GM21423 (cell line): ENCODE measurements around the gene PSTPIP1.

Source experiments
- ATAC-seq: cut with Tn5 transposase; IDR thresholded peaks from one replicate; pipeline ENCODE4 v1.9.1; 2021; ENCODE audit warnings: mild to moderate bottlenecking, moderate library complexity; ENCODE audit not compliant: unreplicated experiment

The PSTPIP1 gene

DNA sequence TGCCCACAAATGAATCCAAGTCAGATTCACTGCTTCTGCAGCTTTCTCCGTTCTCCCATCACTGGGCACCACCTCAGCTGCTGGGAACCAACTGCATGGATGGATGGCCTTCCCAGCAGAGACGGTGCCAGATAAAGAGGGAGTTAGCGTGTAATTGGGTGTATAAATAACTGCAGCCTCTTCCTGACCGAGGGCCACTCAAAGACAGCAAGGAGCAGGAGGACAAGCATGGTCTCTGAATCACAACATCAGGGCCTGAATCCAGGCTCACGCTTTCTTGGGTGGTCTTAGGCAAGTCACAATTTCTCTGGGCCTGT, 44.2 kb downstream of the PSTPIP1 start:
- ATAC-seq = no peak

DNA sequence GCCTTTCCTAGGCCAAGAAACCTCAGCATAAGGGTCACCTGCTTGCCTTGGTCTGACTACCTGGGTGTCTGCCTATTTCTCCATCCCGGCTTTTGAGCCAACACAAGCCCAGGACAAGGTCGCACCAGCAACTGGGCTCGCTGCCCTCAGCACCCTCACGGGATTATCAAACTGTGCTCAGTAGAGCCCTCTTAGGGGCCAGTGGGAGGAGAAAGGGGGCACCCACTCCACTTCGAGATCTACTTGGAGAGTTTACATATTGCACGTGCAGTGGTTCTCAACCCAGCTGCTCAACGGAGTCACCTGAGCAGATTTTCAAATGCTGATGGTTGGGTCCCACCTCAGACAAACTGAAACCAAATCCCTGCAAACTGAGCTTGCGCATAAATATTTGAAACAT, 44.9 kb downstream of the PSTPIP1 start:
- no peak for ATAC-seq

DNA sequence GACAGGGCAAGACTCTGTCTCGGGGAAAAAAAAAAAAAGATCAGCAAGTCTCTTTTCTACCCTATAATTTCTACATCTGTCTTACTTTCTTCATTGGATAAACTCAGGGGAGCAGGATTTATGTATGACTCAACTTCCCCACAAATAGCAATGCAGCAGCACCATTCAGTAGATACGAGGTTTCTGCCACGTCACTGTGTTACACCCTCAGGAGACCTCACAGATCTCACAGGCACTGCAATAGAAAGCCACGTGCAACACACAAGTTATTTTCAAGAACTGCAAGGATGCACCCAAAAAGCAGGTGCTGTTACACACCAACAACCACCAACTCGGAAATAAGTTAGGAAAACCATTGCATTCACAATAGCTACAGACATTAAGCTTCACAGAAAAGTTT, 45.7 kb downstream of the PSTPIP1 start:
- no peak for ATAC-seq

DNA sequence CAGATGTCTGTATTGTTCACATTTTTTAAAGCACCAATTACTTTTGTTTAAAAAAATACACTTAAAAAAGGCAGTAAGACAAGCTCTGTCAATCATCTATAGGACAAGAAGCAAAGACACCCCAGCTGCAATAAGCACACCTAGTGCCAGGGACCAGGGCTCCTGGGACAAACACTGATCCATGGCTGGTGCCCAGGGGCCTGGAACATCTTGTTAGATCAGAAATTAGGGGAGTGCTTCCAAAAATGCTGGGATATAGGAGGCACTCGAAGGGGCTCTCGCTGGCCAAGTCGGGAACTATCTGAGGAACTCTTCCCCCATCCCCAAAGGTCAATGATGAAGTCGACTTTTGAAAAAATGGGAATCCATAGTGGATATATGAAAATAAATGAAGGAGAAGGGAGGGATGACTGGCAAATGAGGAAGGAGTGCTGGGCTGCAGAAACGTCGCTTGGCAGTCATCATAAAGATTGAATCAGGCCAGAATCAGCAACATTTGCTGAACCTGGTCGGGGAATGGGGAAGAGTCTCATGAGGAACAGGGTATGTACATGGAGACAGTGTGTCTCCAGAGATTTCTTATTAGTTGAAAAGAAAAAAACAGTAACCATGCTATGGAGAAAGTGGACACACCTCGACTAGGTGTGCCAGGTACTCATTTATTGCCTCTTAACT, 47.5 kb downstream of the PSTPIP1 start:
- ATAC-seq = no peak

DNA sequence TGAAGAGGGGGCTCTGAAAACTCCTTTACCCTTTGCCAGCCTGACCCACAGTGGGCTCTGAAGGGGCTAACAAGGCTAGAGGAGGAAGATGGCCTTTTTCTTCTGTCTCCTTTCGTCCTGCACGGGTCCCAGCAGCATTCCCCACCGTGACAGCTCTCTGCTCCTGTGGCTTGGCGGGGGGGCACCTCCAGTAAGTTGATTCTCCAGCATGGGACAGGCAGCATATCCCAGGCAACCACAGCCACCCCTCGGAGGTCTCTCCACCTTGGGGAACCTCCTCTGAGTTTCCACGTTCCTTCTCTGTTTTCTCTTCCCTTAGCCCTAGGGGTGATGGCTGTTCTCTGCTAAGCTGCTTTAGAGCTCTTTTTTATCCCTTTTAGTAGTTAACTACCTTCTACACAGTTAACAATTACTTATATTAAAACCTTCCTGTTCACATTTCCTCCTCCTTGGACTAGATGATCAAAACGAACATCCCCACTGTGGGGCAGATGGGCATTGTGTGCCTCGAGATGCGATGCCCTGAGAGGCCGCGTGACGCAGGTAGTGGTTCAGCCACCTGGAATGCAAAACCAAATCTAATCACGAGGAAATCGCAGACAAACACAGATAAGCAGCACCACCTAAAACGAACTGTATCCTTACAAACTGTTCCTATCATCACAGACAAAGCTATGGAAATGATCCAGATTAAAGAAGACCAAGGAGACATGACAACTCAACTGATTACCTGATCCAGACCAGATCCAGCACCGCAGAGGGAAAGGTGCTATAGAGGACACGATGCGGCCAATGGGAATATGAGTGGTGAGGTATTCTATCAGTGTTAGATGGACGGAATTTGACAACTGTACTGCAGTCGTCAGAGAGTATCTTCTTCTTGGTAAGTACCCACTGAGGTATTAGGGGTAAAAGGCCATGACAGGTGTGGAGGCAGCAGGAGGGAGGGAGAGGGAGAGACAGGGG, 48.3 kb downstream of the PSTPIP1 start:
- ATAC-seq = no peak

DNA sequence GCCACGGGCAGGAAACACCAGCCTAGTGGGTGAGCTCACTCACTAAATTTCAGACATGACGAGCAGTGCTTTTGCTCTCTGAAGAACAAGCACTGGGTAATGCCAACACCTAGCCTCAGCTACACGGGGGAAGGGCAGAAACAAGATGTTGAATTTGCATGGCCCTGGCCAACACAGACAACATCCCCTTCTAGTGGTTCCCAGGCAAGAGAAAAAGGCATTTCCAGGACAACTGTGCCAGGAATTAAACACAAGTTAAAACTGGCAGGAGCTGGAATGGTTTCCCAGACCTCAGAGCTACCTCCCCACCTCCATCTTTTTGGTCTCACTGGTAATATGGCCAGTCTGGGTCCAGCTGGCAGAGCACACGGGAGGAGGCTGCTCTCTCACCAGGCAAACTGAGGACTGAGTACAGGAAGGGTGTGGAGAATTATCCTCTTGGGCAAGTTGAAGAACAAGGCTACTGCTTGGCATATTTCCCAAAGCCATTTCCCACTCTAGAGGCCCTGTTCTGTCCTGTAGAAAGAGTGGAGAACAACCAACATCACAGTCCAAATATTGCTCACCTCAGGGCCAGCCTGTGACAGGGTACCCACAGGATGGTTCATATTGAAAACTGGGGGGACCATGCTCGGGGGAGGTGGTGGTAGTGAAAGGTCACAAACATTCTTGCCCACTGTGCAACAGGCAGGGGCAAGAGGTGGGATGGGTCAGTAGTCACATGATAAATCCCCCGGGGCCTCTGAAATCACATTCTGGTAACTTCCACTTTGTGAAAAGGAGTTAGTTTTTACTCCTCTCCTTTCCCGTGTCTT, 49.5 kb downstream of the PSTPIP1 start:
- ATAC-seq = no peak

DNA sequence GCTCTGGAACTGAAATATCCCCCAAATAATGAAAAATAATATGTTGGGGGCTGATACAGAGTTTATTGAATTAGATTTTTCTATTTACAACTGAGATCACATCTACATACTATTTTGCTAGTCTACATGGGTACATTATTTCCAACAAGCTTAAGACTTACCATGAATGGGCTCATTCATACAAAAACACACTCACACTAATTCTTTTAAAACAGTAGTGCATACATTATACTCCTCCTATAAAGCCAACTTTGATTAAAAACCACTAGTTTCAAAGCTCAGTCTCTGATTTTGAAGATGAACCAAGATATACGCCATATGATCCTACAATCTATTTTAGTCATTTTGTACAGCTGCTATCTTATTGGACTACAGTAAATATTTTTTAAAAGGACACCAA, 51.1 kb downstream of the PSTPIP1 start:
- ATAC-seq = no peak

DNA sequence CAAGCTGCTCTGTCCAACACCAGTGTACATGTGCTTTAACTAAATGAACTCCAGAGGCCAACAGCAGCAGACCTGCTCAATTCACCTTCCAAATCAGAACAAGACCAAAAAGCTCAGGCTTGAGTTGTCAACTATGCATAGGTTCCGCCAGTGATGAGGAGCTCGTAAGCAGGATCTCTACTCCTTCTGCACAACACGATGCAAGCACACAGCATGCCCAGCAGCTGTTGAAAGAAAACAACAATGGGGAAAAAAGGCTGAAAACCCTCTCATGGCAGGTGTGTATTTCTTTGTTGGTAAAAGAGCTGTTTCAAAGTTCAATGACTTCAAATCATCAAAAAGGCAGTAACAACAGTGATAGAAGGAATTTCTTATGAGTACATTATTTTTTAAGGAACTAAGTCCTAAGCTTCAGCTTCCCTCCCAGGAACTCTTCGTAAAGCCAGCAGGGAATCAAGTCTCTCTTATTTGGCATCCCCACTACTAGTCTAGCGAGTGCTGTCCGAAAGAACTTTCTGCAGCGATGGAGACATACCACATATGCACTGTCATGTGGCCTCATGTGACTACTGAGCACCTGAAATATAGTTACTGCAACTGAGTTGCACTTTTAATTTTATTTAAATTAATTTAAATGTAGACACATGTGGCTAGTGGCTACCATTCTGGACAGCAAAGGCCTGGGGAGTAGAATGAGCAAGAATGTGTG, 51.9 kb downstream of the PSTPIP1 start:
- no peak for ATAC-seq

DNA sequence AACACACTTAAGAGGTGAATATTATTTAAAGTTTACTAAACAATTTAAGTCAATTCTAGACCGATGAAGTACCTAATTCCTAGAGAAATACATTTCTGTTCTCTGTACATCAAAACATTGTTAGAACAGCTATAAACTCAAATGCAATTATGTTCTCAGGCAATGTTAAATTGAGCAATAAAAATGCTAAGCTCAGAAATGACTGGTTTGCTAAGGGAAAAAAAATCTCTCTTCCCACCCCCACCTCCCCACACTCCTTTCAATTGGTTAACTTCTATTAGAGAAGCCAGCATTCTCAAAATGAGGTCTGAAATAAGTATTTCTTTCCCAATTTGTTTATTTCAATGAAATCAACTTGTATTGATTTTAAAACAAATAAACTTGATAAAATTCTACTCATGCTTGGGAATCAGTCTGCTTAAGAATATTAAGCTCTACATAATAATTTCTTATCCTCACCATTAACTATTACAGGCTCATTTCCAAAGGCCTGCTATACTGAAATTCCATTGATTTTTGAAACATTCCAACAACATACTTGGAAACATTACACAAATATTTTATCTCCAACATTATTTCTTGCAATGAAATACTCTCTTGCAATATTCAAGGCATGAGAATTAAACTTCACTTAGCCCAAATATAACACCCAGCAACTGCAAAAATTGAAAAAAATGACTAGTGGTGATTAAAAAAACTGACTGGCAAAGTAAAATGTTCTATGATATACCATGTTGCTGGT, 53.4 kb downstream of the PSTPIP1 start:
- no peak for ATAC-seq

DNA sequence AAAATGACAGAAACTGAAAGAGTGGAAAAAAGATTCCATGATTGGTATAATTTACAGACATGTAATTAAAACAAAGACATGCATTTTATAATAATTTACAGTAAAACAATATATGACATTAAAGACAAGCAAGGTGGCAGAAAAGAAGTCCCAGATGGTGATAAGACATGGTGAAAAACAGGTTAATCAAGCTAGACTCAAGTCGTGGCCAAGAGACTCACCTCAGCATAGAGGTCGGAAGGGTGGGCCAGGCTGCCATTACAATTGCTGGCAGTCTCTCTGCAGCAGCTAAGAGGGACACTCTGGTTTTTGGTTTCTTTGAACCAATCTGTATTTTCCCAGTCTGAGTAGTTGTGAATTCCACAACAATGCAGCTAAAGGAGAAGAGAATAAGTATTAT, 57.6 kb downstream of the PSTPIP1 start:
- no peak for ATAC-seq

DNA sequence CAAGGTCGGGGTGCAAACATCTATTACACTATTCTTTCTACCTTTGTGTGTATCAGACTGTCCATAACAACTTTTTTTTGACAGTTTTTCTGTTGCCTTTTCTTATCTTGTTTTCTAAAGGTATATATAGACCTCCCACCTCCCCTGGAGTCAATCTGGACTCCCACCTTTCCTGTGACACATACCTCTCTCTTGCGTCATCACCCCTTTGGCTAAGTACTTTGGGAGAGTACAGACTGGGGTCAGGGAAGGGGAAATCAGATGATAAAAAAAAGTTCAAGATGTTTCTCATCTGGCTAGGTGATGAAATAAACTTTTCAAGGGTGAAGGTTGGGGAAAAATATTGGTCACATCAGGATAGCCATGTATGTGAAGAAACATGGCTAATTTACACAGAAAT, 58.8 kb downstream of the PSTPIP1 start:
- no peak for ATAC-seq

DNA sequence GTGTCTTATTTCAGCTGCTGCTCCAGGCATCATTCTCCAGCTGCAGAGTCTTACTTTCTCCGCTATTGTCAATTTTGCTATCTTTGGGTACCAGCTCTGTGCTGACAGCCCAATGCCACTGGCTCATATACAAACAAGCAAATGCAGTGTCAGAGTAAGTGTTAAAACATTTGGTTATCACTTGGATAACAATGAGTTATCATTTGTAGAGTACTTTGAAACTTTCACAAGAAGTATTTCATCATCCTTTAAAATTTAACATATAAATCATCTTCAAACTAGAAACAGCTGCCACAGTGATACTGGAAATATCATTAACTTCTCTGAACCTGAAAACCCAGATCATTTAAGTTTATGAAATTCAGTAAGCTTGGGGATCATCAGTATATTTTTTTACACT, 62.1 kb downstream of the PSTPIP1 start:
- no peak for ATAC-seq

DNA sequence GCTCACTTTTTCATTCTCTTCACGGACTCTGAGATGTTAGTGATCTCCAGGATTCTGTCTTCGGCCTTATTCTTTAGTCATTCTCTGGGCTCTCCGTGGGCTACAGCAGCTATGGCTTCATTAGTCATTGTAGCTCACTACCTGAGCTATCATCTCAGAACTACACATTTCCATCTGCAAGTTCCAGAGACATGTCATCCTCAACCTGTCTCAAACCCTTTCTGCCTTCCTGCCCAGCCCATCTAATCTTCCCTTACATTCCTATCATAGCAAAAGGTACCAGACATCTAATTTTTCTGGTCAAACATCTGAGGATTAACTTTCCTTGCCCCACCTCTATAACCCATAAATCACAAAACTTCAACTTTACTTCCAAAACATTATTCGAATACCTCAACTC, 62.8 kb downstream of the PSTPIP1 start:
- ATAC-seq = no peak

DNA sequence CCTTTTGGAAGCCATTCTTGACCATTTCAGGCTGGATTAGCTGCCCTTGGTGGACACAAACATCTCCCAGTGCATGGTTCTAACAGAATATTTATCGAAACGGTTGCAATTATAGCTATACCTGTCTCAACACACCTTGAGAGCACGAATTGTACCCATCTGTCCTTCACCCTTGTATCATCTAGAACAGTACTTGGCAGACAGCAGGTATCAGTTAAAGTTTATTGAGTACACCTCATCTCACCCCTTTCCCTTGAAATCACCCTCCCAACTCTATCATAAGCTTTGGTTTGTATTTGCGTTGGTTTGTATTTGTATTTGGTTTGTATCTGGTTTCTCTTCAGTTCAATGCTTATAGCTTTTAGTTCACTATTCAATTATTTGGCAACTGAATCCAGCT, 63.5 kb downstream of the PSTPIP1 start:
- no peak for ATAC-seq

DNA sequence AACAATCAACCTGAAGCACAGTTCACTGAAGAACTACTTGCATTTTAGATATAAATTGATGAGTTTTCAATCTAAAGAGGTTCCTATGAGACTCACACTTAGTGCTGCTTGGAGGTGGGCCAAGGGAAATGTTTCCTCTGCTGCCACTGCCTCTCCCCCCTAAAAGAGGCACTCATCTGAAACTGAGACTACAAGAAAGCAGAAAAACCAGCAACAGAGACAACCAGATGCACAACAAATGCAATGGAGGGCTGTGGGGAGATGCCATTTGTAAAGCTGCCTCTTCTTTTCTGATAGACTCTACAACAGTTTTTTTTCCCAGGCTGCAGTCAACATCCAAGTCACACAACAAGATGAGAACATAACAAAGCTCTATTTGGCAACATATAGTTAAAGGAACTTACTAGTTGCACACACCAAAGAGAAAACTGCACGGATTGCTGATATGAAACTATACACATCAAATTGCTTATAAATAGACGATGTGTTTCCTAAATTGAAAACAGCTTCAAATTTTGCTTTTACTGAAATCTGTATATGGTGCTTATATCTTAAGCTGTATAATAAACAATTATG, 64.9 kb downstream of the PSTPIP1 start:
- no peak for ATAC-seq

DNA sequence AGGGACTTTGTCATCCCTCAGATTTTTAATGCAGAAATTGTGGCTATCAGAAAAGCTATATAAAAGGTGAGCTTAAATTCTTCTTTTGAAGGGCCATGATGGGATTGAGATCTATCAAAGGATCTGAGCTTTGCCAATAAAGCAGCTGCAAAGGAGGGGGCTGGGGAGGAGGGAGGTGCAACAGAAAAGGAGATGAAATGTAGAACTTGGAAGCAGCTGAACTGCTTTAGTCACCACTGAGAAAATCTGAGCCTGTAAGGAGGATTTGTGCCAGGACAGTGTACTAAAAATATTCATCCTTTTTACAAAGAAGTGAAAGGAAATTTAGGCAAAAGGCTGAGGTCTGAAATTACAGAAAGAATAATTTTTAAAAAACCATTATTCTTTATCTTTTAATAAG, 65.6 kb downstream of the PSTPIP1 start:
- no peak for ATAC-seq

DNA sequence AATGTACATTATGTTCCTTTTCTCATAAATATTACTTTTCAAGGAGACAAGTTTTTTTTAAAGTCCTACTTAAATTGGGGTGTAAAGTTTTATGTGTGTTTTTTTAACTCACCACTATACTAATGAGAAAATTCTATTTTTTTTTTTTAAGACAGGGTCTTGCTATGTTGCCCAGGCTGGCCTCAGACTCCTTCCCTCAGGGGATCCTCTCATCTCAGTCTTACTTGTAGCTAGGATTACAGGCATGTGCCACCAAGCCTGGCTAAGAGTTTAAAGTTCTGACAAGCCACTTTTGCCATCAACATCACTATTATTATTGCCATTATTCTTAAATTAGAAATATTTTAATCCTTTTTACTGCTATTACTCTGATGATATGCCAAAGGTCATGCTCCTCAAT, 68.3 kb downstream of the PSTPIP1 start:
- ATAC-seq = no peak

DNA sequence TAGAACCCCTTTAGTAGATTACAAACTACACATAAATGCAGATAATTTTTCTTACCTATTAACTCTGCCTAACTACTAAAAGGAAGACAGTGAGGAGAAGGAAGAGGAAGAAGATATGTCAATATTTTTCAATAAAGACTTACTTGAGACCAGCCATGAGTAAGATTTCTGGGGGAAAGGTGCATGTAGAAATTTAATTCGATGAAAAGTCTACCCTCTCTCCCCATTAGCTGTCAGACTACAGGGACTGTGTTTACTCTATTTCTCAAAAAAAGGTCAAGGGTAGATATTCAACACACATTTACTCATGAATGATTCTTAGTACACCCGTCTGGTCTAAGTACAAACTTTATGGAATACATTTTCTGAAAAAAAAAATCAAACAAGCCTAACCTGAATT, 69.1 kb downstream of the PSTPIP1 start:
- no peak for ATAC-seq

DNA sequence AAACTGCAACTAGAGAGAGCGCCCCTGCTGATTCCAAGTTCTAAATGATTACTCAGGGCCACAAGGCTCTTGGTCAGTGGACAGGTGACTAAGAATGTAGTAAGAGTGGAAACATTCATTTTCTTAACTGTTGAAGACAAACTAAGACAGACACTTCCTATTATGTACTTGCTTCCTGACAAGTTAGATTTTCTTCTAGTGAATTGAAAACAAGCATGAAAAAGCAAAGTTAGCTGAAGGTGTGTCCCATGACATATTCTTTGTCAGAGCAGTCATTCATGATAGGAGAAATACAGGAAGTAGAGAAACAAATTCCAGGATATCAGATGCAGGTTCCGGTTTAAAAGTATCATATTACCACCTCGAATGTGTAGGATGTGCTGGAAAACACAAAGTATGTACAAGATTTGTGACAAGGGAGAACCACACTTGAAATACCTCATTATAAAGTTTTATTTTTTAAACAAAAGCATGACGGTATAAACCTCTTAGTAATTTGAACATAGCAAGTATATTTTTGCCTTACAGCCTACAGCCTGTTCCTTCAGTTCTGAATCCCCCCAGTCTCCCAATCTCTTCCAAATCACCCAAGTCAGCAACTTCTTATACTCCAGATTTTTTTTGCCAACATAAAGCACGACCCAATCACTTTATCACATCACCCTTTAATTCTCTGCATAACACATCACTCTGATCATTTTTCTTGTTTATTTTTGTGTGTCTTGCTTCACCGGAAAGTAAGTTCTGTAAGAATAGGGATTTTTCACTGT, 69.8 kb downstream of the PSTPIP1 start:
- no peak for ATAC-seq
